HCT116 (cell line): ENCODE results near the gene LIG1. TPM values are rescaled to one million over a fixed set of nuclear protein-coding genes. Genes with fewer than 3 reads are reported as not detected.

Source experiments
- ATAC-seq: fragments of 200-7000 bp; cut with Tn5 transposase; 2 replicates; pipeline ENCODE4 v1.9.1; 2020; ENCODE audit warnings: mild to moderate bottlenecking, moderate library complexity
- BruUV-seq: library from RNA; stranded (reverse); fragments of 400-500 nt; replicated peaks from 2 replicates; lab custom pipeline; 2021; lab: Mats Ljungman, UMichigan
- CTCF ChIA-PET: fragments of 300-600 bp; sonication (Branson Sonifier 250); formaldehyde crosslinking; loops from one replicate; lab custom pipeline; 2021; ENCODE audit warnings: antibody characterized with exemption; lab: Charles Lee
- POLR2A ChIA-PET: fragments of 300-600, 350-600 bp; sonication (Branson Sonifier 250); formaldehyde crosslinking; loops from one replicate; lab custom pipeline; 2021; ENCODE audit warnings: antibody characterized with exemption; lab: Charles Lee
- RAD21 ChIA-PET, 2 experiments: fragments of 300-600 bp; sonication (Branson Sonifier 250); formaldehyde crosslinking; loops; one replicate each; lab custom pipeline; 2023; ENCODE audit warnings: low total read pairs in 2 of 2; ENCODE audit not compliant: uncharacterized antibody in 2 of 2, unreplicated experiment in 2 of 2, low non-redundant PET in 1 of 2; lab: Charles Lee
- DNase-seq: peaks from one replicate; pipeline ENCODE4 v3.0.0-alpha.2; 2010; ENCODE audit warnings: low read depth, low spot score
- H2AFZ ChIP-seq: fragments of 200-600 bp; shearing (Covaris generic), sonication (generic); 2 replicates; pipeline ENCODE4 v1.6.1; 2017; ENCODE audit warnings: low read depth, mixed run types, mixed read lengths, antibody characterized with exemption, low read length; ENCODE audit not compliant: poor library complexity, severe bottlenecking
- H3K27ac ChIP-seq: 2 replicates; pipeline ENCODE4 v1.5.1; 2012; ENCODE audit warnings: low read depth, low read length
- H3K27me3 ChIP-seq: fragments of 200-600 bp; sonication (generic); 2 replicates; pipeline ENCODE4 v1.6.1; 2016; ENCODE audit warnings: mixed run types, low read length, mixed read lengths; ENCODE audit not compliant: insufficient read depth
- H3K36me3 ChIP-seq, 2 experiments: fragments of 200-500 bp in 1 of 2; fragments of 200-600 bp in 1 of 2; sonication (Bioruptor generic) in 1 of 2; sonication (generic) in 1 of 2; 2 replicates each; pipeline versions ENCODE4 v1.5.1 to v1.6.1; 2014 to 2016; ENCODE audit warnings: low read length in 2 of 2, inconsistent platforms in 1 of 2, mixed read lengths in 1 of 2, mixed run types in 1 of 2; ENCODE audit not compliant: insufficient read depth in 2 of 2, control insufficient read depth in 1 of 2
- H3K4me1 ChIP-seq, 2 experiments: fragments of 200-600 bp in 1 of 2; sonication (generic) in 1 of 2; 2 replicates each; pipeline versions ENCODE4 v1.5.1 to v1.6.1; 2012 to 2017; ENCODE audit warnings: low read length in 2 of 2, inconsistent platforms in 1 of 2, mild to moderate bottlenecking in 1 of 2, mixed read lengths in 1 of 2, mixed run types in 1 of 2, moderate library complexity in 1 of 2; ENCODE audit not compliant: insufficient read depth in 2 of 2, control insufficient read depth in 1 of 2
- H3K4me2 ChIP-seq: fragments of 200-600 bp; sonication (generic); 2 replicates; pipeline ENCODE4 v1.6.1; 2017; ENCODE audit warnings: mixed run types, low read length, mixed read lengths
- H3K4me3 ChIP-seq, 2 experiments: fragments of 200-600 bp in 1 of 2; sonication (generic) in 1 of 2; replicated peaks in 1 of 2; 2 replicates each; pipeline ENCODE4 v1.5.1; 2011 to 2016; ENCODE audit warnings: low read length in 2 of 2, control low read depth in 1 of 2, low read depth in 1 of 2, mild to moderate bottlenecking in 1 of 2, mixed read lengths in 1 of 2, mixed run types in 1 of 2
- H3K79me2 ChIP-seq: fragments of 200-600 bp; sonication (generic); 2 replicates; pipeline ENCODE4 v1.6.1; 2017; ENCODE audit warnings: mild to moderate bottlenecking, mixed run types, low read length, moderate library complexity, mixed read lengths; ENCODE audit not compliant: insufficient read depth
- H3K9ac ChIP-seq: fragments of 200-600 bp; sonication (generic); 2 replicates; pipeline ENCODE4 v1.6.1; 2016; ENCODE audit warnings: low read length, mixed read lengths
- H3K9me2 ChIP-seq: fragments of 200-600 bp; sonication (generic), shearing (Covaris generic); 2 replicates; pipeline ENCODE4 v1.6.1; 2017; ENCODE audit warnings: mixed run types, mild to moderate bottlenecking, moderate library complexity; ENCODE audit not compliant: insufficient read depth
- H3K9me3 ChIP-seq, 2 experiments: fragments of 200-500 bp in 1 of 2; fragments of 200-600 bp in 1 of 2; sonication (Bioruptor generic) in 1 of 2; sonication (generic) in 1 of 2; 2 replicates each; pipeline ENCODE4 v1.6.1; 2014 to 2017; ENCODE audit warnings: low read length in 2 of 2, mixed read lengths in 2 of 2, inconsistent platforms in 1 of 2, low read depth in 1 of 2, mild to moderate bottlenecking in 1 of 2, mixed run types in 1 of 2, moderate library complexity in 1 of 2; ENCODE audit not compliant: control insufficient read depth in 1 of 2, insufficient read depth in 1 of 2
- H4K20me1 ChIP-seq: fragments of 200-600 bp; sonication (generic), shearing (Covaris generic); 2 replicates; pipeline ENCODE4 v1.6.1; 2017; ENCODE audit warnings: mixed run types, mild to moderate bottlenecking, moderate library complexity; ENCODE audit not compliant: insufficient read depth
- CBX3 ChIP-seq: IDR thresholded peaks from 2 replicates; pipeline ENCODE4 v1.6.1; 2012; ENCODE audit warnings: low read depth
- CEBPB ChIP-seq: IDR thresholded peaks from 2 replicates; pipeline ENCODE4 v1.6.1; 2012; ENCODE audit warnings: low read depth
- ELF1 ChIP-seq: IDR thresholded peaks from 2 replicates; pipeline ENCODE4 v1.6.1; 2012; ENCODE audit warnings: low read depth, borderline replicate concordance
- EZH2 ChIP-seq: fragments of 200-600 bp; sonication (generic); IDR thresholded peaks from 2 replicates; pipeline ENCODE4 v1.6.1; 2017; ENCODE audit warnings: antibody characterized with exemption, mixed run types
- EZH2phosphoT487 ChIP-seq: fragments of 200-600 bp; IDR thresholded peaks from 2 replicates; pipeline ENCODE4 v1.6.1; 2018; ENCODE audit warnings: antibody characterized with exemption, borderline replicate concordance
- POLR2AphosphoS5 ChIP-seq: IDR thresholded peaks from 2 replicates; pipeline ENCODE4 v1.6.1; 2011; ENCODE audit warnings: mild to moderate bottlenecking, low read depth, low read length, moderate library complexity
- RAD21 ChIP-seq: IDR thresholded peaks from 2 replicates; pipeline ENCODE4 v1.6.1; 2012; ENCODE audit warnings: low read depth, mild to moderate bottlenecking
- SIN3A ChIP-seq: IDR thresholded peaks from 2 replicates; pipeline ENCODE4 v1.6.1; 2012; ENCODE audit warnings: low read depth
- SP1 ChIP-seq: IDR thresholded peaks from 2 replicates; pipeline ENCODE4 v1.6.1; 2012; ENCODE audit warnings: low read depth
- TCF7L2 ChIP-seq: IDR thresholded peaks from 2 replicates; pipeline ENCODE4 v1.7.0; 2011; ENCODE audit warnings: borderline replicate concordance, inconsistent platforms; ENCODE audit not compliant: insufficient read depth, insufficient read length; ENCODE audit errors: extremely low read depth
- ZNF274 ChIP-seq: fragments of 200-500 bp; sonication (Bioruptor generic); IDR thresholded peaks from 2 replicates; pipeline ENCODE4 v1.6.1; 2014; ENCODE audit warnings: mild to moderate bottlenecking, low read depth, low read length, inconsistent platforms
- intact Hi-C: fragments of 100-400 bp; cut with micrococcal nuclease; formaldehyde crosslinking; loops from 2 replicates; pipeline ENCODE4 v1.10.0; 2022
- total RNA-seq: library from RNA; stranded (reverse); gene quantifications from one replicate; pipeline ENCODE4 v1.2.1, GENCODE V29; 2021; ENCODE audit not compliant: unreplicated experiment
- TF ChIP-seq, protein P1 (sequence below): IDR thresholded peaks from 2 replicates; pipeline ENCODE4 v1.6.1; 2012
- TF ChIP-seq, protein P2 (sequence below), 3 experiments: fragments of 200-600 bp in 1 of 3; sonication (generic) in 1 of 3; IDR thresholded peaks in 2 of 3; conservative IDR thresholded peaks in 1 of 3; 2 replicates each; pipeline ENCODE4 v1.5.1; 2012 to 2017; ENCODE audit warnings: low read depth in 2 of 3, low read length in 2 of 3, antibody characterized with exemption in 1 of 3, borderline replicate concordance in 1 of 3, control low read depth in 1 of 3, mild to moderate bottlenecking in 1 of 3, mixed read lengths in 1 of 3, mixed run types in 1 of 3, moderate library complexity in 1 of 3; ENCODE audit not compliant: insufficient read depth in 1 of 3
- TF ChIP-seq, protein P3 (sequence below): IDR thresholded peaks from 2 replicates; pipeline ENCODE4 v1.6.1; 2012

Gene LIG1
- total RNA-seq, 1 experiment from 2014 or later: 122 TPM

GRCh38 chr19:48147597-48148175, 22.5 kb downstream of the LIG1 start:
- intact Hi-C loops: no loop called here
- DNase-seq (no peak), ATAC-seq (no peak)
- no peak overlapping the region for H3K4me3 ChIP-seq
- no peak overlapping the region for H3K4me2 ChIP-seq
- peaks cover 12 to 31% of the 10 kb centered on the region in 2 experiments; a peak in 3 of 4 replicates for H3K36me3 ChIP-seq
- no peaks in the 10 kb centered on the region for H3K79me2 ChIP-seq
- no peaks in the 10 kb centered on the region for H3K4me1 ChIP-seq
- H3K27me3 ChIP-seq: no peaks in the 10 kb centered on the region
- no peak overlapping the region for H2AFZ ChIP-seq
- no peak overlapping the region for H3K9ac ChIP-seq
- POLR2A ChIA-PET: no interaction called here
- RAD21 ChIA-PET: no interaction called here
- no TSS peak for BruUV-seq
- no peaks in the 10 kb centered on the region for H4K20me1 ChIP-seq
- no peaks in the 10 kb centered on the region for H3K9me3 ChIP-seq
- TF ChIP-seq, protein P1, sequence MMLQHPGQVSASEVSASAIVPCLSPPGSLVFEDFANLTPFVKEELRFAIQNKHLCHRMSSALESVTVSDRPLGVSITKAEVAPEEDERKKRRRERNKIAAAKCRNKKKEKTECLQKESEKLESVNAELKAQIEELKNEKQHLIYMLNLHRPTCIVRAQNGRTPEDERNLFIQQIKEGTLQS: no peak
- TF ChIP-seq EZH2 (no peak), TCF7L2 (no peak), ELF1 (no peak), ZNF274 (no peak), POLR2AphosphoS5 (no peak), SP1 (no peak), EZH2phosphoT487 (no peak), CEBPB (no peak), CBX3 (no peak), RAD21 (no peak), SIN3A (no peak)
- TF ChIP-seq, protein P2, sequence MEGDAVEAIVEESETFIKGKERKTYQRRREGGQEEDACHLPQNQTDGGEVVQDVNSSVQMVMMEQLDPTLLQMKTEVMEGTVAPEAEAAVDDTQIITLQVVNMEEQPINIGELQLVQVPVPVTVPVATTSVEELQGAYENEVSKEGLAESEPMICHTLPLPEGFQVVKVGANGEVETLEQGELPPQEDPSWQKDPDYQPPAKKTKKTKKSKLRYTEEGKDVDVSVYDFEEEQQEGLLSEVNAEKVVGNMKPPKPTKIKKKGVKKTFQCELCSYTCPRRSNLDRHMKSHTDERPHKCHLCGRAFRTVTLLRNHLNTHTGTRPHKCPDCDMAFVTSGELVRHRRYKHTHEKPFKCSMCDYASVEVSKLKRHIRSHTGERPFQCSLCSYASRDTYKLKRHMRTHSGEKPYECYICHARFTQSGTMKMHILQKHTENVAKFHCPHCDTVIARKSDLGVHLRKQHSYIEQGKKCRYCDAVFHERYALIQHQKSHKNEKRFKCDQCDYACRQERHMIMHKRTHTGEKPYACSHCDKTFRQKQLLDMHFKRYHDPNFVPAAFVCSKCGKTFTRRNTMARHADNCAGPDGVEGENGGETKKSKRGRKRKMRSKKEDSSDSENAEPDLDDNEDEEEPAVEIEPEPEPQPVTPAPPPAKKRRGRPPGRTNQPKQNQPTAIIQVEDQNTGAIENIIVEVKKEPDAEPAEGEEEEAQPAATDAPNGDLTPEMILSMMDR (IDR thresholded peaks at IDR 0.05 in 2 of 3, conservative IDR thresholded peaks at IDR 0.05 in 1 of 3; ENCODE audit: borderline replicate concordance in 1 of 3, insufficient read depth in 1 of 3, low read depth in 2 of 3, low read length in 2 of 3): no peak
- TF ChIP-seq, protein P3, sequence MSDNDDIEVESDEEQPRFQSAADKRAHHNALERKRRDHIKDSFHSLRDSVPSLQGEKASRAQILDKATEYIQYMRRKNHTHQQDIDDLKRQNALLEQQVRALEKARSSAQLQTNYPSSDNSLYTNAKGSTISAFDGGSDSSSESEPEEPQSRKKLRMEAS: no peak
- no peak overlapping the region for H3K27ac ChIP-seq
- CTCF ChIA-PET: no interaction called here
- H3K9me2 ChIP-seq: no peaks in the 10 kb centered on the region
